Measurements from ENCODE around the gene BHLHA15. TPM values are rescaled to one million over a fixed set of nuclear protein-coding genes. Genes with fewer than 3 reads are reported as not detected.

Gene BHLHA15
- total RNA-seq, 1 donor from 2014 or later: not detected

- H3K27me3 ChIP-seq: no peaks in the 10 kb centered on the region
- no peaks in the 10 kb centered on the region for H3K4me1 ChIP-seq
- H3K9me3 ChIP-seq: no peaks in the 10 kb centered on the region
- TF ChIP-seq CTCF (IDR thresholded peaks at IDR 0.05) (no peak), POLR2A (IDR thresholded peaks at IDR 0.05) (no peak), POLR2AphosphoS5 (IDR thresholded peaks at IDR 0.05; ENCODE audit: insufficient read depth in 1 of 2, low read depth in 1 of 2) (no peak)
- DNase-seq (ENCODE audit: extremely low spot score in 2 of 2): no peak
- H3K36me3 ChIP-seq: peaks cover 0 to 15% of the 10 kb centered on the region in 2 donors
- intact Hi-C loops (cut with DNase I): no loop called here
- no peak overlapping the region for H3K27ac ChIP-seq
- H3K4me3 ChIP-seq: no peak overlapping the region
Measured at GRCh38 chr7:98232799-98233198, 21.6 kb downstream of the BHLHA15 start.

GRCh38 chr7:98233219-98234070, 22.2 kb downstream of the BHLHA15 start:
- Histone ChIP-seq H3K27ac (no peak overlapping the region), H3K36me3 (peaks cover 0 to 15% of the 10 kb centered on the region in 2 donors), H3K4me3 (no peak overlapping the region), H3K4me1 (no peaks in the 10 kb centered on the region), H3K9me3 (no peaks in the 10 kb centered on the region), H3K27me3 (no peaks in the 10 kb centered on the region)
- DNase-seq (ENCODE audit: extremely low spot score in 2 of 2): no peak
- TF ChIP-seq CTCF (IDR thresholded peaks at IDR 0.05) (no peak), POLR2A (IDR thresholded peaks at IDR 0.05) (no peak), POLR2AphosphoS5 (IDR thresholded peaks at IDR 0.05; ENCODE audit: insufficient read depth in 1 of 2, low read depth in 1 of 2) (no peak)
- intact Hi-C loops (cut with DNase I): no loop called here

GRCh38 chr7:98234429-98235147, 23.3 kb downstream of the BHLHA15 start:
- Histone ChIP-seq H3K36me3 (peaks cover 0 to 15% of the 10 kb centered on the region in 2 donors), H3K4me3 (no peak overlapping the region), H3K27me3 (no peaks in the 10 kb centered on the region), H3K4me1 (no peaks in the 10 kb centered on the region), H3K27ac (no peak overlapping the region), H3K9me3 (no peaks in the 10 kb centered on the region)
- no peak for DNase-seq (ENCODE audit: extremely low spot score in 2 of 2)
- TF ChIP-seq POLR2A (IDR thresholded peaks at IDR 0.05) (no peak), POLR2AphosphoS5 (IDR thresholded peaks at IDR 0.05; ENCODE audit: insufficient read depth in 1 of 2, low read depth in 1 of 2) (no peak), CTCF (IDR thresholded peaks at IDR 0.05) (no peak)
- intact Hi-C loops (cut with DNase I): no loop called here

GRCh38 chr7:98235901-98236300, 24.7 kb downstream of the BHLHA15 start:
- H3K27me3 ChIP-seq: no peaks in the 10 kb centered on the region
- no peaks in the 10 kb centered on the region for H3K9me3 ChIP-seq
- H3K4me3 ChIP-seq: no peak overlapping the region
- H3K36me3 ChIP-seq: peaks cover 0 to 17% of the 10 kb centered on the region in 2 donors
- no peak overlapping the region for H3K27ac ChIP-seq
- TF ChIP-seq POLR2AphosphoS5 (IDR thresholded peaks at IDR 0.05; ENCODE audit: insufficient read depth in 1 of 2, low read depth in 1 of 2): no peak
- intact Hi-C loops (cut with DNase I): no loop called here
- DNase-seq (ENCODE audit: extremely low spot score in 2 of 2): no peak
- H3K4me1 ChIP-seq: no peaks in the 10 kb centered on the region

- peaks cover 0 to 20% of the 10 kb centered on the region in 2 donors for H3K36me3 ChIP-seq
- H3K27ac ChIP-seq: no peak overlapping the region
- intact Hi-C loops (cut with DNase I): no loop called here
- no peak overlapping the region for H3K4me3 ChIP-seq
- no peak for DNase-seq (ENCODE audit: extremely low spot score in 2 of 2)
- TF ChIP-seq POLR2AphosphoS5 (IDR thresholded peaks at IDR 0.05; ENCODE audit: insufficient read depth in 1 of 2, low read depth in 1 of 2) (no peak), CTCF (IDR thresholded peaks at IDR 0.05) (no peak), POLR2A (IDR thresholded peaks at IDR 0.05) (no peak)
- no peaks in the 10 kb centered on the region for H3K27me3 ChIP-seq
- no peaks in the 10 kb centered on the region for H3K4me1 ChIP-seq
- H3K9me3 ChIP-seq: no peaks in the 10 kb centered on the region
Measured at GRCh38 chr7:98236355-98237185, 25.3 kb downstream of the BHLHA15 start.

All from vagina (tissue), 2 donors.